Activated CD4-positive, CD25-positive, alpha-beta regulatory T cell treated with anti-CD3 and anti-CD28 coated beads, Interleukin-2, amount 50 U/mL, for 16 hours (primary cell): Measurements from ENCODE around the gene SSX2IP.
"Not testable (repeated sequence)": the region's sequence is repeated elsewhere in the genome, so short reads cannot be mapped to it uniquely, and the experiment has no call there.

Experiments
- DNase-seq: peaks from one replicate; pipeline ENCODE4 v3.0.0-alpha.2; 2020; ENCODE audit warnings: low read depth, low spot score

Gene SSX2IP

DNA sequence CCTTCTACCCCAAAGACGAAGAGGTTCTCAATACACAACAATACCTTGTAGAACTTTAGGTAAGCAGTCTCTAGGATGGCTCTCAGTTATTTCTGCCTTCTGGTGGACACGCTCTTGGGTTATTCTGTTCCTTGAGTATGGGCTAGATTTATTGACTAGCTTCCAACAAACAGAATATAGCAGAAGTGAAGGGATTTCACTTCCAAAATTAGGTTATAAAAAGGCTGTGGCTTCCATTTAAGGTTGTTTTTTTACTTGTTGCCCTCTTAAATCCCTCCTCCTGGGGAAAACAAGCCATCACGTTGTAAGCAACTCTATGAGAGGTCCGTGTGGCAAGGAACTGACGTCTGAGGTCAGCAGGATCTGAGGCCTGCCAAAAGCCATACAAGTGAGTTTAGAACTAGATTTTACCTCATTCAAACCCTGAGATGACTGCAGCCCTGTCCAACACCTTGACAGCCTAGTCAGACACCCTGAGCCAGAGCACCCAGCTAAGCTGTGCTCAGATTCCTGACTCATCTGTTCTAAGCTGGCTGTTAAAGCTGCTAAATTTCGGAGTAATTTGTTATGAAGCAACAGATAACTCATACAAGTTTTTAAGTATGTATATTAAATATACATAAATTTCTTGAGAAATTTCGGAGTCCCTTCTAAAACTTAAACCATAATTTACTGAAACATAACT is 12.7 kb downstream of the SSX2IP start:
- no peak for DNase-seq

DNA sequence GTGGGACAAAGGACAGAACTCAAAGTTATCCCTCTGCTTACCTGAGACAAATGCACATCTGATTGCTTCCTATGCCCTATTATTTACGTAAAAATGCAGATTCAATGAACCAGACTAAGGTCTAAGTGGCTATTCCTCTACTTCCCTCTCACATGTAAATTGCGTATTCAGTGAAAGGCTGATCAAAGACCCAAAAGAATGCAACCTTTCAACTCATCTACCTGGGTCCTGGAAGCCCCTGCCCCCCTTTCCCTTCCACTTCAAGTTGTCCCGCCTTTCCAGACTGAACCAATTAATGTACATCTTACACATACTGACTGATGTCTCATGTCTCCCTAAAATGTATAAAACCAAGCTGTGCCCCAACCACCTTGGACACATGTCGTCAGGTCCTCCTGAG is 14.6 kb downstream of the SSX2IP start:
- no peak for DNase-seq

- no peak for DNase-seq
Observed at GRCh38 chr1:84675106-84675505, 15.2 kb downstream of the SSX2IP start.

DNA sequence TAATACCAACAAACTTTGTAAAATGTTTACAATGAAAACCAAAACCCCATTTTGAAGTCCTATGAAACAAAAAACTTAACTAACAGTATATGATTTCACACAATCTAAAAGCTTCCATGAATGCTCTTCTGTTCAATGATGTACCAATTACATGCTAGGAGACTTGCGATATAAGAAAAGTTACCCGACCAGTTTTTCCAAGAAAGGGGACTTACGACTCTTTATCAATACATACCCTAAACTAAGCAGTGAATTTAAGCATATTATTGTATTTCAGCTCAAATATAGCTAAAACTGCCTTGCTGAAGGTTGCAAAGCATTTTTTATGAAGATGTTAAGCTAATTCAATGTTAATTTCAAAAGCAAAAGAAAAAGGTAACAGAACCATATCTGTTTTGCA is 15.6 kb downstream of the SSX2IP start:
- DNase-seq: no peak

- DNase-seq: no peak
Observed at GRCh38 chr1:84674021-84674420, 16.2 kb downstream of the SSX2IP start.

DNA sequence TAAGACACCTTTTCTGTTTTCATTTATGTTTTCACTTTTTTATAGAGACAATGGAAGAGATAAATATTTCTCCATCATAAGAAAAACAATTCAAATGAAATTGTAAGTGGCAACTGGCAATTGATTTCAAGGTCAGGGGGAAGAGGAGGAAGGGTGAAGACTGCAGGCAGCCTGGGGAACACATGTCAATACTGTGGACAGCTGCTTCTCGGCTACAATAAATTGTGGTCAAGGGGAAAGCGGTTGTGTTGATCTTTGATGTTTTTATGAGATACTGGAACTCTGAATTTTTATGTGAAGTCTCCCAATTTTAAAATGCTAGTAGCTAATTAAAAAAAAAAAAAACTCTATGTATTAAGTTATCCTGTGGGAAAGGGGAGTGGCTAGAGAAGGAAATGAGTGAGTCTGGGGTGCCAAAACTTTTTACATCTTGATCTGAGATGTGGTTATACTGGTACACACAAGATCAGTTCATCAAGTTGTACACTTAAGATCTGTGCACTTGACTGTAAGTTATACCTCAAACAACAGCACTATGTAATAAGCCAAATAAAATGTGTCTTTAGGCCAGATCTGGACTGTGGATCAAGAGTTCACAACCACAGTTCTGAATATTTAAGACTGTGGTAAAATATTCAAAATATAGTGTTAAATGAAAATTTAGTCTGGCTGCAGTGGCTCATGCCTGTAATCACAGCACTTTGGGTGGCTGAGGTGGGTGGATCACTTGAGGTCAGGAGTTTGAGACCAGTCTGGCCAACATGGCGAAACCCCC is 18.0 kb downstream of the SSX2IP start:
- no peak for DNase-seq

GRCh38 chr1:84669831-84670230 is 20.4 kb downstream of the SSX2IP start:
- DNase-seq: no peak

GRCh38 chr1:84668185-84668584 is 22.1 kb downstream of the SSX2IP start:
- no peak for DNase-seq

GRCh38 chr1:84665703-84666317 is 24.5 kb downstream of the SSX2IP start:
- no peak for DNase-seq

DNA sequence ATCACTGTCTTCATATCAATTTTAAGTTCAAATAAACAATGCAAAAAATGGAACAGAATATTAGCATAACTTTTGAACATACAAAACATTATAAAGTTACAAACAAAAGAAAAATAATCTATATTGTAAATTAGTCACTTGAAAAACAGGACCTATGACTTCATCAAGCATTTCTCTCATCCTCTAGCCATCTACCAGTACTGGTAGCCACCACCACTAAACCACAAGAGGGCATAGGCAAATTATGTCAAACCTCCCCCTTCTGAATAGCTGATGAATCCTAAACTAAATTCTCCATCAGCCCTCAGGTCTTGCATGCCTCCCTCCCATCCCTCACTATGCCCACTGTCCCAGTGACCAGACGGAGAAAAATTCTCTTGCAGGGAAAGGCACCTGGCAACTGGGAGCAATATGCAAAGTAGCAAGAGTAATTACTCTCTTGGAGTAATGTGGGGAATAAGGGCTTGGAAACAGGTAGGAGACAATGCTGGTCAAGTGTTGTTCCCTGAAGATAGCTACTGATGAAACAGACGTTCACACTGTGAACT is 37.1 kb downstream of the SSX2IP start:
- DNase-seq: no peak

GRCh38 chr1:84644472-84644871 is 45.8 kb downstream of the SSX2IP start:
- no peak for DNase-seq

DNA sequence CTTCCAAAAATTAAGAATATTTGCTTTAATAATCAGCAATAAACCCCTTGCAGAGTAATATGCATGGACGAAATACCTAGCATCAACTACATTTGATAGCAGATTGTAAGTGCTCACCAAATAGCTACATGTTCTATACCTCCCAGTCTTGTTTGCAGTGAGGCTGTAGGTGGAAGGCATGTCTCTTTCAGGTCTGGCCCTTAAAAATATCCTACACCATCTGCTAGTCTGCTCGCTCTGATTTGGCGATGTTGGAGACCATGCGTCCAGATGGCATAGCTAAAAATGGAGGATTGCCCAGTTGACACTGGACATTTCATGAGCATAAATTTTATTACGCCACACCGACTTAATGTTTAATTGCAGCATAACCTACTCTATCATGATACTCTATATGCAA is 47.1 kb downstream of the SSX2IP start:
- DNase-seq: no peak

- no peak for DNase-seq
Observed at GRCh38 chr1:84642774-84643173, 47.5 kb downstream of the SSX2IP start.

GRCh38 chr1:84639731-84640130 is 50.5 kb downstream of the SSX2IP start:
- DNase-seq: not testable (repeated sequence)

- DNase-seq: no peak
Observed at GRCh38 chr1:84635429-84635828, 54.8 kb downstream of the SSX2IP start.

DNA sequence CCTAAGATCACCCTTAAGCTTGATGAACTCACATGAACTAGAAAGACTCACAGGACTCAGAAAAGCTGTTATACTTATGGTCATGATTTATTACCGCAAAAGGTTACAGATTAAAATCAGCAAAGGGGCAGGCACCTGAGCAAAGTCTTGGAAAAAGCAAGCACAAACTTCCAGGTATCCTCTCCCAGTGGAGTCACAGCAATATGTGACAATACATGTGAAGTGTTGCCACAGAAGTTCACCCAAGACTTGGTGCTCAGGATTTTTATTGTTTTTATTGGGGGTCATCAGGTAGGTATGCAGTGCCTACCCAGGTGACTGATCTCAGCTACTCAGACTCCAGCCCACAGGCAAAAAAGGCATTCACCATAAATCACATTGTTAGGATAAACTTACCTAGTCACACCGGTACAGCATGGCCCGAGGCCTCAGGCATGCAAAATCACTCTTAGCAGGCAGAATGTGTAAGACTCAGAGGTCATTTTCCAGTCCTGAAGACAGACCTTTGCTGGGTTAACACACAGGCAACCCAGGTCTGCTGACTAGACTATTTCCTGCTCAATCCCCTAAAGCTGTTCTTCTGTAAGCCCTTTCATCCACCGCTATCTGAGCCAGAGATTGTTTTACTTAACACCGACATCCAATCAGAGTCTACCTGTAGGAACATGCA is 55.6 kb downstream of the SSX2IP start:
- DNase-seq: no peak

DNA sequence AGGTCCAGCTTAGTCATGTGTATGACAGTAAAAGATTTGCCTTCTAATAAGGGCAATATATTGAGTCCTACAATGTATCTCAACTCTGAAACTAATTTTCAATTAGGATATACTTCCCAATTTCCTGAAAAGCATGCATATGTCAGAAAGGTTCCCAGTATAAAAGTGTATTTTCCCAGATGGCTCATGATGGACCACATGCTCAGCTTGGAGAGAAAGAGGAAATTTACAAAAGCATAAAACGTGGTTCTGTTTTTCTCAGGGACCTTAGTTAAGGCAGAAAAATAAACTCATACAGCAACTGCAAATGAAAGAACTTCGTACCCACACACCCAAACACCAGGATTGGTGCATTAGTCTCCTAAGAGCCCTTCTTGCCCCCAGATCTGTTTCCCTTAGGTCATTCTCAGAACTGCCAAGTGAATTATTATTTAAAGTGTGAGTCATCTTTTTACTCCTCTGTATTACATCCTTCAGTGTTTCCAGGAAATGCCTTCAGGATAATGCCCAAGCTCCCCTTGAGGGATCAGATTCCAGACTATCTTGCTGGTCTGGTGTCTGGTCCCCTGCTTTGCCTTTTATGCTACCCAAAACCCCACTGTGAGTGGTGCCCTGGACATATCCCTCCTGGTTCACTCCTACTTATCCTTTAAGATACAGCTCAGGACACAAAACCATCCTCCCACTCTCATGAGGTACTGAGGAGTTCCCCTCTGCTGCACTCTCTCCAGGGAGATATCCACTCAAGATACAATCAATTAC is 57.4 kb downstream of the SSX2IP start:
- DNase-seq: no peak

GRCh38 chr1:84632137-84632536 is 58.1 kb downstream of the SSX2IP start:
- DNase-seq: no peak

GRCh38 chr1:84624876-84625275 is 65.4 kb downstream of the SSX2IP start:
- no peak for DNase-seq

- no peak for DNase-seq
Observed at GRCh38 chr1:84621553-84621952, 68.7 kb downstream of the SSX2IP start.

GRCh38 chr1:84620720-84621313 is 69.4 kb downstream of the SSX2IP start:
- peak; percentile 60 for DNase-seq
